ENCODE measurements around the gene GTPBP4.
A peak's percentile ranks its signal among the peaks of the same experiment; 100 is the strongest.

The GTPBP4 gene

GRCh38 chr10:987870-988666 is at the start of gene GTPBP4:
TSS of gene GTPBP4 (plus strand) at chr10:988434. CDS start at chr10:988480, 46 bp downstream.
- DNase-seq (ENCODE audit: low read depth in 2 of 2), result peak; percentile 95 to 97

- no peak for DNase-seq (ENCODE audit: low read depth in 2 of 2)
Measured at GRCh38 chr10:938941-939678, 49.1 kb upstream of the GTPBP4 start.

GRCh38 chr10:943334-944033 is 44.8 kb upstream of the GTPBP4 start:
- no peak for DNase-seq (ENCODE audit: low read depth in 2 of 2)

GRCh38 chr10:944034-944831 is 44.0 kb upstream of the GTPBP4 start:
- peak in 1 of 2 donors; percentile 13 for DNase-seq (ENCODE audit: low read depth in 2 of 2)

GRCh38 chr10:945778-946177 is 42.5 kb upstream of the GTPBP4 start:
- DNase-seq (ENCODE audit: low read depth in 2 of 2), result no peak

- DNase-seq (ENCODE audit: low read depth in 2 of 2), result no peak
Measured at GRCh38 chr10:947051-947450, 41.2 kb upstream of the GTPBP4 start.

GRCh38 chr10:947881-948280 is 40.4 kb upstream of the GTPBP4 start:
- DNase-seq (ENCODE audit: low read depth in 2 of 2), result no peak

GRCh38 chr10:948347-948746 is 39.9 kb upstream of the GTPBP4 start:
- DNase-seq (ENCODE audit: low read depth in 2 of 2), result no peak

GRCh38 chr10:949446-949845 is 38.8 kb upstream of the GTPBP4 start:
- no peak for DNase-seq (ENCODE audit: low read depth in 2 of 2)

- no peak for DNase-seq (ENCODE audit: low read depth in 2 of 2)
Measured at GRCh38 chr10:953836-954235, 34.4 kb upstream of the GTPBP4 start.

- DNase-seq (ENCODE audit: low read depth in 2 of 2), result no peak
Measured at GRCh38 chr10:954396-954795, 33.8 kb upstream of the GTPBP4 start.

- no peak for DNase-seq (ENCODE audit: low read depth in 2 of 2)
Measured at GRCh38 chr10:955127-955819, 33.0 kb upstream of the GTPBP4 start.

- no peak for DNase-seq (ENCODE audit: low read depth in 2 of 2)
Measured at GRCh38 chr10:955820-956217, 32.4 kb upstream of the GTPBP4 start.

- DNase-seq (ENCODE audit: low read depth in 2 of 2), result no peak
Measured at GRCh38 chr10:958106-958505, 30.1 kb upstream of the GTPBP4 start.

GRCh38 chr10:958856-959255 is 29.4 kb upstream of the GTPBP4 start:
- no peak for DNase-seq (ENCODE audit: low read depth in 2 of 2)

GRCh38 chr10:962342-962741 is 25.9 kb upstream of the GTPBP4 start:
- DNase-seq (ENCODE audit: low read depth in 2 of 2), result no peak

GRCh38 chr10:963186-963585 is 25.0 kb upstream of the GTPBP4 start:
- no peak for DNase-seq (ENCODE audit: low read depth in 2 of 2)

- no peak for DNase-seq (ENCODE audit: low read depth in 2 of 2)
Measured at GRCh38 chr10:963655-964054, 24.6 kb upstream of the GTPBP4 start.

- DNase-seq (ENCODE audit: low read depth in 2 of 2), result no peak
Measured at GRCh38 chr10:964321-964987, 23.8 kb upstream of the GTPBP4 start.

- no peak for DNase-seq (ENCODE audit: low read depth in 2 of 2)
Measured at GRCh38 chr10:964988-965417, 23.2 kb upstream of the GTPBP4 start.
